Hippocampal formation (tissue), 2 donors: ENCODE results near the gene ST6GALNAC6.
A peak's percentile ranks its signal among the peaks of the same experiment; 100 is the strongest.

Experiments used
- DNase-seq, 2 donors: peaks; one replicate each; lab custom pipeline; 2025; lab: John Stamatoyannopoulos, UW

The ST6GALNAC6 gene

DNA sequence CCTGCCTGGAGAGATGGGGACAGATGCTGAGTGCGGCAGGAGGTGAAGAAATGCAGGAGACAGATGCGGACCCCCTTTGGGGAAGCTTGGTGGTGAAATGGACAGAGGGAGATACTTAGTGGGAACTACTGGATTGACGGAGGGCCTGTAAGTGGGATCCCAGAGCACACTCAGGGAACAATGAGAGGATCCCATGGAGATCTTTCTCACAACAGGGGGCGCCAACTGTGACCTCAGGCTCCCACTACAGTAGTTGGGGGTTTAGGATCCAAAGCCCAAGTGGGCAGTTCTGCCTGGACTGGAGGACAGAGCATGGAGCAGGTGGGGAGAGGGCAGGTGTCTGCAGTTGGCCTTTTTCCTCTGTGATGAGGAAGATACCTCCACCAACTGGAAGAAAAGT lies 34.8 kb upstream of the ST6GALNAC6 start:
- no peak for DNase-seq

DNA sequence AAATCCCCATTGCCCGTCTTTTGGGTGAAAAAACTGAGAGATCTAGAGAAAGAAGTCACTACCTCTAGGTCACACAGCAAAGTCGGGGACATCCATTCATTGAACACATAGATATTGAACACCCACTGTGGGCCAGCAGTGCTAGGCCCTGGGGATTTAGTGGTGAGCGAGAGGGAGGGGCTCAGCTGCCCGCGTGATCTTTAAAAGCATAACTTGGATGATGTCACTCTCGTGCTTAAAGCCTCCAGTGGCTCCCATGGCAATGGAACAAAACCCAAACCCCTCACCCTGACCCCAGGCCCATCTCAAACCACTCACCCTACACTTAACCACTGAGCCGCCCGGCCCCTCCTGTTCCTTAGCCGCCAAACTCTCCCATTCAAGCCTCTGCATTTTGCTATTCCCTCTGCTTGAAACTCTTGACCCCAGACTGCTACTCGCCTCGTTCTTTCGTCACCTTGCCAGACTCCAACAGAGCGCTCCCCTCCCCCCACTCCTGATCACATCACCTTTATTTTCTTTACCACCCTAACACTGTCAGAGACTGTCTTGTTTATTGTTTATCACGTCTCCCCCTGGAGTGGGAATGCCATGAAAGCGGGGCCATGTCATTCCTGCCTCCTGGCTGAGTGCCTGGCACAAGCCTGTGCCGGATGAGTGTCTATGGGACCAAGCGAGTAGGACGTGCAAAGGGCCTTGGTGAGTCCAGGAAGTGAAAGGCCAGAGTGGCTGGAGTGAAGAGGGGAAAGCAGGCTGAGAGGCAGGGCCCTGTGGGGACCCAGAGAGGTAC lies 31.9 kb upstream of the ST6GALNAC6 start:
- DNase-seq = no peak

DNA sequence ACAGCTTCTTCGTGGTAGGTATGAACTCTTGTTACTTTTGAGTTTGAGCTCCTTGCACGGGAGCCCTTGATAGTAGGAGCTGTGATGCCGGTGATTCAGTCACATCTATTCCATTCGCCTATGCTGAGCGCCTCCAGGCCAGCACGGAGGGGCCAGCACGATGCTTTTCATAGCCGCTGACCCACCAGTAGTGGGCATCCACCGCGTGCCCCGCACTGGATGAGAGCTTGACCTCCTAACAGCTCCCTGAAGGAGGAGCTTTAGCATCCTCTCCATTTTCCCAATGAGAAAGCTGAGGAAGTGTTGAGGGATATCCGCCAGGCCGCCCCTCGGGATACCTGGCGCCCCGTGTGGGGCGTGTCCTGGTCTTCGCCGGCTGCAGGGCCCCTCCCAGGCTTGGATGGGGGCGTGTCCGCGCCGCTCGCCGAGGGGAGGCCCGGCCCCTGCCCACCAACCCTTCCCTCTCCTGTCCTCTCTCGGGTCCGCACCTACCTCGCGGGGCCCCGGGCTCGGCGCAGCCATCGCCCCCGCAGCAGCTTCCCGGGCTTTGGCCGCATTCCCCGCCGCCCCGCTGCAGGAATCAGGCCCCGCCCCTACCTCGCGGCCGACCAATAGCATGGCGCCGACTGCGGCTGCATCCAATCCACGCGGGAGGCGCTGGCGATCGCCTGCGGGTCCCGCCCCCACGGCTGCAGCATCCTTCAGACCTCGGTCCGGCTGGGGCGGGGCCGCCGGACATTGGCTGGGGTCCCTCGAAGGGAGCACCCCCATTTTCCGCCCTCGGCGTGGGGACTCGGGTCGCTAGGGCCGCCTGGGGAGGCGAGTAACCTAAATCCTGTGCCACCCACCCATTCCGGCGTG lies 31.1 kb upstream of the ST6GALNAC6 start, which contains the start of gene PIP5KL1:
PIP5KL1 (minus strand) TSS at position 547 of the 861 bp plus-strand sequence; CDS start at position 522, 25 bp downstream.
- peak; percentile 58 to 74 for DNase-seq

DNA sequence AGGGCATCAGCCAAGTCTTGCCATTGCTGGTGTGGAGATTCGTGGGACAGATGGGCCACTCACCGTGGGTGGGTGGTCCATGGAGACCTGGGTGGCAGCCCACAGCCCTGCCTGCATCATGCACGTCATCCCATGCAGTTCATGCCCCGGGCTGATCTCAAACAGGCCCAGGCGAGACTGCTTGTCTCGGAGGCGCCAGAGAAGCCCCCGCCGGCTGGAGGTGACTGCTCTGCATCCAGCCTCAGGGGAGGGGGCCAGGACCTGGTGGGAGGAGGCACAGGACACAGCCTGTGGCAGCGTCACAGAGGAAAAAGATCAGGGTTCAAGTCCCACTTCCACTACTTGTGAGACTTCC lies 30.2 kb upstream of the ST6GALNAC6 start:
- DNase-seq = no peak

DNA sequence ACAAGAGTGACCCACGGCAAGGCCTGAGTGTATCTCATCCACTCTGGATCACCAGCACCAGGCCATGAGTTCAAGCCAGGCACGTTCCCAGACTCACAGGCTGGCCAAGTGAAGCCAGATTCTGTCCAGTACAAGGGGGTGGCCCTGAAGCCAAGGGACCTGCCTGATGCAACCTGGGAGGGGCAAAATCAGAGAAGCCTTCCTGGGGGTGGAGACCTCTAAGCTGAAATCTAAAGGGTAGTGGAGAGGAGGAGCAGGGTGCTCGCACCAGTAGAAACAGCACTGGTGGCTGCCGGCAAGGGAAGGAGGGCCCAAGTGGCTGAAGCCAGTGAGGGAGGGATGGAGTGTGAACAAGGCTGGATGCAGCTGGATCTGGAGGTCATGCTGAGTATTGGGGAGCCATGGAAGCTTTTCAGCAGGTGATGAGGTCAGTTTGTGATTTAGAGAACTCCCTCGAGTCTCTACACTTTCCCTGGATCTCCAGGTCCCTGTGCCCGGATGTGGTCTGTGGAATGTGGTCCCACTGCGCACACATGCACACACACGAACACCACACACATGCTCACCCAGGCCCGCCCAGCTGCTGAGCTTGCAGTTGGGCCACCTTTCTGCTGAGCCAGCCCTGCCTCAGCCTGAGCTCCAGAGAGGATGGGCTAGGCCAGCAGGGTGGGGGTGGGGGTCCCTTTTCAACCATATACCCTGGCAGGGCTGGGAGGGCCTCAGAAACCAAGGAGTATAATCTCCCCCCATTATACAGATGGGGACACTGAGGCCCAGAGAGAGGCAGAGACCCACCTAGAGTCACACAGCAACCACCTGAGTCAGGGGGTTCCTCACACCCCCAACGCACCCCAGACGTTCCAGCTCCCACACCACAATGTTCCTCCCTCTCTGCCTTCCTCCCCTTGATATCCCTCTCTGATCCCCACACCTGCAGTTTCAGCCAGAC lies 29.5 kb upstream of the ST6GALNAC6 start:
- DNase-seq = no peak

DNA sequence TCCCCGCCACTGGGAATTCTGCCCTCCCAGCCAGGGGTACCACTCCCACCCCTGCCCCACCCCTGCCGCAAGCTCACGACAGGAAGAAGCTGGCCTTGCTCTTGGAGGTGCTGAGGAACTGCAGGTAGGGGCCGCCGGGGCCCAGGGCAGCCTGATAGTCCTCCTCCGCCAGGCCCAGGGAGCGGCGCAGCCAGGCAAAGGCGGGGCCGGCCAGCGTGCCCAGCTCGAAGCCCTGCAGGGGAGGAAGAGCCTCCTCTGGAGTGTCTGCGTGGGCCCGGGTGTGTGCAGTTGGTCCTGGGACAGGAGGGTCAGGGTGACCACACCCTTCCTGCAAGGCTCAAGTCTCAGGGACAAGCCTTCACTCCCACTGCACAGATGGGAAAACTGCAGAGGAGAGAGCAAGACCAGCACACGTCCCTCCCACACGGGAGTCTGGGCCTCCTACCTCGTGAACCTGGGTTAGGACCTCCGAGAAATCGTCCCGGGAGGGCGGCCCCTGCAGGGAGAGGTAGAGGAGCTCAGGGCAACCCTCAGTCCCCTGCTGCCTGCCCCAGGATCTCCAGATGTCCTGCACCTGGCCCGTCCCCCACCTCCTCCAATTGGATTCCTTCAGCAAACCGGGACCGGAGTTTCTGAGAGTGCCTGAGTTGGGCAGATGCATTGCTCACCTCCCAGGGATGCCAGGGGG lies 28.7 kb upstream of the ST6GALNAC6 start:
- no peak for DNase-seq

DNA sequence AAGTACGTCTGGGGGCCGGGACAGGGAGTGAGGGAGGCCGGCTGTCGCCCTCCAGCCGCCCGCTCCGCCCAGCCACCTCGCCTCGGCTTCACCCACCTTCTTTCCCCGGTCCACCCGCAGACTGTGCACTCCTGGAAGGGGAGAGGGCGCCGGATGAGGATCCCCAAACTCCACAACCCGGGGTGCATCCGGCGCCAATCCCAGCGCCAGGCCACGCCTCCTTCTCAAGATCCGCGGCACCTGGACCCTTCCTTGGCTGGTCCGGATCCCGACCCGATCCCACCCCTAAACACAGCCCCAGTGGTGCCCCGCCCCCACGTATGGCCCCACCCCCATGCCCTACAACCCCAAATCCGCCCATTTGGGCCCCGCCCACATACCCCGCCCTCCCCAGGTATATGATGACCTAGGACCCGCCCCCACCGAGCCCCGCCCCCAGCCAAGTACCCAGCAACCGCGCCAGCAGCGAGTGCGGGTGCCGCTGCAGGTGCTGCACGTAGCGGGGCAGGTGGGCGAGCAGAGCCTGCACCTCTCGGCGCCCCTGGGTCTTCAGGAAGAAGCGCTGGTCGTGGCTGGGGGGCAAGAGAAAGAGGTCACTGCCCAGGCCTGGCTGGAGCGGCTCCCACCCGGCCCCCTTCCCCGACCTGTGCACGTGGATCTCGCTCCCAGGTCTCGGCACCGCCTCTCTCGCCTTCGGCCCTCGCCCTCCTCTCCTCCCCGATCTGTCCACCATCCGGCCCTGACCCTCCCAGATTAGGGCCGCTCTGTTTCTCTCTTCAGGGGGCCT lies 28.0 kb upstream of the ST6GALNAC6 start:
- no peak for DNase-seq

DNA sequence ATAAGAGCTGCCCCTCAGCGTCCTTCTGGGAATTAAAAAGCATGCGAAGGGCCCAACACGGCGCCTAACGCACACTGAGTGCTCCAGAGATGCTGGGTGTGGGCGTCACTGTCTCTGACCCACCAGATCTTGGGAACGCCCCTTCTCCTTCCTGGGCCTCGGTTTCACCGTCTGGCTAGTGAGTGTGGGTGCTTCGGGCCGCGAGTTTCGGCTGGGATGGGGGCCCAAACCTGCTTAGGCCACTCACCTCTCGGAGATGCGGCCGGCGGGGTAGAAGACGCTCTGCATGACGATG lies 27.4 kb upstream of the ST6GALNAC6 start:
- DNase-seq = no peak

DNA sequence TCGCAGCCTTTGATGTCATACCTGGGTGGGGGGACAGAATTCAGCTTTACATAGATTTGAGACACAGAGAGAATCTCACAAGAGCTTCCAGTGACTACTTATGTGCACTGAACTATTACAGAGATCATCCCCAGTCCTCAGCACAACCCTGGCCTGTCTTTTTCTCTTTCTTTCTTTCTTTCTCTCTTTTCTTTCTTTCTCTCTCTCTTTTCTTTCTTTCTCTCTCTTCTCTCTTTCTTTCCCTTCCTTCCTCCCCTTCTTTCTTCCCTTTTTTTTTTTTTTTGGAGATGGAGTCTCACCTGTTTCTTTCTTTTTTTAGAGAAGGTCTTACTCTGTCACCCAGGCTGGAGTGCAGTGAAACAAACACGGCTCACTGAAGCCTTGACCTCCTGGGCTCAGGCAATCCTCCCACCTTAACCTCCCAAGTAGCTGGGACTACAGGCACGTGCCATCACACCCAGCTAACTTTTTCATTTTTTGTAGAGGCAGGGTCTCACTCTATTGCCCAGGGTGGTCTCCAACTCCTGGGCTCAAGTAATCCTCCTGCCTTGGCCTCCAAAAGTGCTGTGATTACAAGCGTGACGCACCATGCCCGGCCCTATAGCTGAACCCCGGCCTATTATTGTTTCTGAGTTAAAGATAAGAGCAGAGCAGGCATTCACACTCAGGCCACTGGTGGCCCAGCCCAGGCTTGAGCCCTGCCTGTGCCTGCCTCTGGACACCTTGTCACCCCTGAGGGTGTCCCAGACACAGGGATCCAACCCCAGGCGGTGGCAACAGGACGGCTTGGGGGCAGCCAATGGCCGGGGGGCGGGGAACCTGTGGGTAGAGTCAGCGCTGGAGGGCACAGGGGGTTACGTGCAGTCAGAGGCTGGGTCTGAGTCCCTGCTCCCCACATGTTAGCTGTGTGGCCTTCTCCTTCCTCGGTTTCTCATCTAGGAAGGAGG lies 26.8 kb upstream of the ST6GALNAC6 start:
- DNase-seq = no peak

DNA sequence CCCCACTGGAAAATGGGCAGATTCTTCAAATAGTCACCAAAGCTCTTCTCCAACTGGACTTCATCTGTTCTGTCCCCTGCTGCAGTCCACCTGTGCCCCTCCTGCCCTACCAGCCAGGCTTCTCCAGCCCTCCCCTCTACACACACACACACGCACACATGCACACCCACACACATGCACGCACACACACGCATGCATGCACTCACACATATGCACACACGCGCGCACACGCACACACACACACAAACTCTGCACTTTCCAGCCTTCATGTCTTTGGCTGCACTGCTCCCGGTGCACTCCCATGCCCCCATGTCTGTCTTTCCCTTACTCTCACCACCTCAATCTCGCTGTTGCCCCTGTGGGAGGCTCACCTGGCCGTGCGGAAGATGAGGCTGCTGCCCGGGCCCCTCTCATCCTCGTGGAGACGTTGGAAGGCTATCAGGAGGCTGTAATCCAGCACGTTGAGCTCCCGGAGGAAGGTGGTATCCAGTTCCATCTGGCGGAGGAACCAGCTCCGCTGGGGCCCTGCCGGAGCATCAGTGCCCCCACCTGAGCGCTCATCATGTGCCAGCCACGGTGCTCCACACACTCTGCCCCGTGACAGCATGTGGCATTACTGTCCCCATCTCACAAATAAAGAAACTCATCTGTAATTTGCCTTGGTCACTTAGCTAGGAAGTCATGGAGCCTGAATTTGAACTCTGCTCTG lies 25.5 kb upstream of the ST6GALNAC6 start:
- no peak for DNase-seq

DNA sequence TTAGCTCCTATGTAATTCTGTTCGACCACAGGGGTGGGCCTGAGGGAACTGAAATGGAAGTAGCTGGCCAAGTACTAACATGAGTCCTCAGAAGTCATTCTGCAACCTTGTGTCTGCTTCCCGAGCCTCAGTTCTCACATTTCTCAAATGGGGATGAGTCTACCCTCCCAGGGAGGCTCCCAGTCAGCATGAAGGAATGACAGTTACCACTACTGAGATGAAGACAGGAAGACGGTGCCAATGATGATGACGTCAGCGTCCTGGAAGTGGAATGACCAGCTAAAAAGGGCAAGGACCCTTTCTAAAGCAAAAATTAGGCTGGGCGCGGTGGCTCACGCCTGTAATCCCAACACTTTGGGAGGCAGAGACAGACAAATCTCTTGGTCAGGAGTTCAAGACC lies 24.4 kb upstream of the ST6GALNAC6 start:
- DNase-seq = no peak

DNA sequence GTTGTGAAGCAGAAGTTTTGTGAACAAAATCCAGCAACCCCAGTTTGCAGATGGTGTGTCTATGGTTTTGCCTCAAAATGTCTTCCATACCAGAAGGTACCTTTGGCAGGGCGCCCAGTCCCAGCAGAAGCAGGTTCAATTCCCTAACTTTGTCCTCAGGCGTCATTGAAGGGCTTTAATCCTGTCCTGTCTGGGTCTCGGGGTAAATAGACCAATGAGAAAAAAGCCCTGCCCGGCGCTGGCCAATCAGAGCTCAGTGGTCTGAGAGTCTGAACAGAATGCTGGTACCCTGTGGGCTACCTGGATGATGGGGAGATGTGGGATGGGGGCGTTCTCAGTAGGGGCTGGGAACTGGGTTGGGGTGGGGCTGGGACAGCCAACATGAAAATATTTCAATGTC lies 23.6 kb upstream of the ST6GALNAC6 start:
- no peak for DNase-seq

DNA sequence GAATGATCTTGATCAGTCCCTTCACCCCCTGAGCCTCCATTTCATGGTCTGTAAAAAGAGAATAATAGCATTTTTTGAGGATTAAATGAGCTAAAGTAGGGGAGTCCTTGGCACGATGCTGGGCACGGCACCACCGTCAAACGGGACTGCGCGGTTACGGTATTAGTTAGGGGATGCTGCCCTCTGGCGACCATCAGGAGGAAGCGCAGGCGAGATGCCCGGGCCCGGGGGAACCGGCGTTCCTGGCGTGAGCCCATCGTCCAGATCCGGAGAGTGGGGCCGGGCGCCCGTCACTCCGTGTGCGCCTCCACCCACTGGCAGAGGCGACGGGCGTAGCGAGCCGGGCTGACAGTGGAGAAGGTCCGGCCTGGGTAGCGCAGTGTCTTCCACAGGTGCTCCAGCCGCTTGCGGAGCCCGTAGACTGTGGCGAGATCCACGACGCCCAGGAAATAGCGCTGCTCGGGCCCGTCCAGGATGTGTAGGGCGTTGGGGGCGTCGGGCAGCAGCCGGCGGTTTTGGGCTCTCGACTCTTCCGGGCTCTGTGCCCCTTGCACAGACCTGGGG lies 22.2 kb upstream of the ST6GALNAC6 start:
- peak in 1 of 2 donors; percentile 48 for DNase-seq

DNA sequence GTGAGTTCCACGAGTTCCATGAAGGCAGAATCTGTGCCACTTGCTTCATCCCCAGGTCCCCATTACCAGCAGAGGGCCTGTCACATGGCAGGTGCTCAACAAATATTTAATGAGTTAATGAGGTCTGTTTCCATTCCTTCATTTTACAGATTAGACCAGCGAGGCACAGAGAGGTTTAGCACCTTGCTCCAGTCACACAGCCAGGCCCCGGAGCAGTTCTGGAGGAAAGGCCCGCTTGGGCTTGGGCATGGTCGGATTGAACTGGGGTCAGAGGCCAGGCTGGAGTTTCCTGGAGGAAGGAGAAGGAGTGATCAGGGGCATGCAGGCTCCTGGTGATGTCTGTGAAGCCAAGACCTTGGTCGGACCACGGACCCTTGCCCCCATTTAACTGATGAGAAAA lies 21.4 kb upstream of the ST6GALNAC6 start:
- DNase-seq = no peak

DNA sequence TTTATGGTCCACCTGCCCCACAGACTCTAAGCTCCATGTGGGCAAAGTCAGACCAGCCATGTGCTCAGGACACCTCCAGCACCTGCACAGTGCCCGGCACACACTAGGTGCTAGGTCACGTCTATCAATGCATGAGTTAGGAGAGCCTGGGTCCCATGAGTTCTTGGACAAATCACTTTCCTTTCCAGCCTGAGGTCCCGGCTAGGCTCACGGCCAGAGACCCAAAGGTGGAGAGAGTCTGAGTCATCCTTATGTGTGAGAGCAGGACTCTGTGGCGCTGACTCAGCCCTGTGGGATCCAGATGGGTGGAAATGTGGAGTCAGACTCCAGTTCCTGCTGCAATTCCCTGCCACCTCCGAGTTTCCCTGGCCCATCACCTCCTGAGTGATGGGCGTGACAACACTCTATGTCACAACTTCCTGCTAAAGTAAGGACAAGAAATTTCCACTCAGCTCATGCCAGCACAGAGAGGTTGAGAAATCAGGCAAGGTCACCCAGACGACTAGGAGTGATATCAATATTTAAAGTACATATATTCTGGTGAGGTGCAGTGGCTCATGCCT lies 19.9 kb upstream of the ST6GALNAC6 start:
- no peak for DNase-seq

DNA sequence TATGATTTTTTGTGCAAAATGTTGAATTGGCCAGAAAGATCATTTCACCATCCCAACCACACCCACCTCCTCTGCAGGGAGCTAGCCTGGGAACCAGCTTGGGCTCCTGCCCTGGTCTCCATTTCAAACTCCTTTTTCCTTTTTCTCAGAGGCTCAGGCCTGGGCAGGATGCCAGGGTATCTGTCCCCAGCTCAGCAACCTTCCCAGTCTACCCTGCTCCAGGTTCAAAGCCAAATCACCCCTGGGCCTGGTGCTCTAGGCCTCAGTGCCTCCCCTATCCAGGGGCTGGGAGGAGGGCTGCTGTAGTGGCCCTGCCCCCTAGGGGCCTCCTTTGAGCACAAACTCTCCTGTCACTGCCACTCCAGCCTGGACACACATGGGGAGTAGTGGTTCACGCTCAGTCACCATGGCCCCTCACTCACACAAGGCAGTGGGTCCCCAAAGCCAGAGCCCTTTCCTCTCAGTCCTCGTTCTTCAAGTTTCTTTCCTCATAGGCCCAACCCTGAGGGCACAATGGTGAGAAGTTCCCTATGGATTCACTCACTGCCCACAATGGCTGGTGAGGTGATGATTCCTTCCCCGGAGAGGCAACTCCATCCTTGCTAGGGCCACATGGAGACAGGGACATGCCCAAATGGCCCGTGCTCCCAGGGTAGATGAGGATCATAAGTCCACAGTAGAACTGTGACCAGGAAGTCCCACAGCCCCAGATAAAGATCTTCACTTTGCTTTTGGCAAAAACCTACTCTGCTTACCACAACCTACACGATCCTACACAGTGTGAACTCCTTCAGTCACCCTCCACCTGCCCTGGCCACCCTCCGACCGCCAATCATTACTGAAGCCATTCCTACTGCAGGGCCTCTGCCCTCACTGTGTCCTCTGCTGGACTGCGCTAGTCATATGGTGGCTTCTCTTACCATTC lies 19.0 kb upstream of the ST6GALNAC6 start:
- no peak for DNase-seq

DNA sequence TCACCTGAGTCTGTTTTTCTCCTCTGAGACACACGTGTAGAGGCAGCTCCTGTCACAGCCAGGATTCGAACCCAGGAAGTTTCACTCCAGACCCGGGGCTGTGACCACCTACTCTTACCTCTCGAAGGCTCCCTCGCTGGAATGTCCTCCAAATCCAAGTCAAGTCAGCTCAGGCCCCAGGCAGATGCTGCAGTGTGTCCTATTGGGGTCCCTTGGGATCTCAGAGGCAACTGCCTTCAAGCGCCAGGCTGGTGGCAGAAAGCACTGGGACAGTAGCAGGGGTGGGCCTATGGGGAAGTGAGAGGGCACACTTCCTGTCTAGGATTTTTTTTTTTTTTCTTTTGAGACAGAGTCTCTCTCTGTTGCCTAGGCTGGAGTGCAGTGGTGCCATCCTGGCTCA lies 18.2 kb upstream of the ST6GALNAC6 start:
- DNase-seq = no peak
